ENCODE data around the gene SEMA4B.

Gene SEMA4B

GRCh38 chr15:90203922-90204321, 2.8 kb downstream of the SEMA4B start:
- no peak for DNase-seq (ENCODE audit: extremely low spot score)
- TF ChIP-seq, protein P1, sequence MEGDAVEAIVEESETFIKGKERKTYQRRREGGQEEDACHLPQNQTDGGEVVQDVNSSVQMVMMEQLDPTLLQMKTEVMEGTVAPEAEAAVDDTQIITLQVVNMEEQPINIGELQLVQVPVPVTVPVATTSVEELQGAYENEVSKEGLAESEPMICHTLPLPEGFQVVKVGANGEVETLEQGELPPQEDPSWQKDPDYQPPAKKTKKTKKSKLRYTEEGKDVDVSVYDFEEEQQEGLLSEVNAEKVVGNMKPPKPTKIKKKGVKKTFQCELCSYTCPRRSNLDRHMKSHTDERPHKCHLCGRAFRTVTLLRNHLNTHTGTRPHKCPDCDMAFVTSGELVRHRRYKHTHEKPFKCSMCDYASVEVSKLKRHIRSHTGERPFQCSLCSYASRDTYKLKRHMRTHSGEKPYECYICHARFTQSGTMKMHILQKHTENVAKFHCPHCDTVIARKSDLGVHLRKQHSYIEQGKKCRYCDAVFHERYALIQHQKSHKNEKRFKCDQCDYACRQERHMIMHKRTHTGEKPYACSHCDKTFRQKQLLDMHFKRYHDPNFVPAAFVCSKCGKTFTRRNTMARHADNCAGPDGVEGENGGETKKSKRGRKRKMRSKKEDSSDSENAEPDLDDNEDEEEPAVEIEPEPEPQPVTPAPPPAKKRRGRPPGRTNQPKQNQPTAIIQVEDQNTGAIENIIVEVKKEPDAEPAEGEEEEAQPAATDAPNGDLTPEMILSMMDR (IDR thresholded peaks at IDR 0.05; ENCODE audit: control extremely low read depth, extremely low read depth, low read depth, missing control alignments): no peak
- CTCF ChIA-PET: interaction anchor here (1.3 to 4.4 kb wide), 6 partner anchors 12 to 17 kb away, joined by 3 to 25 read pairs (median 4); no protein-coding TSS in a partner anchor
- POLR2A ChIA-PET: no interaction called here

GRCh38 chr15:90205050-90205848, 4.1 kb downstream of the SEMA4B start:
- POLR2A ChIA-PET: interaction anchor here (0.5 kb wide), 1 partner anchor 28 kb away, joined by 3 read pairs; the partner anchor contains the start of gene CIB1
- CTCF ChIA-PET: interaction anchor here (0.9 to 2.4 kb wide), 7 partner anchors 9 to 39 kb away, joined by 3 to 12 read pairs (median 6); no protein-coding TSS in a partner anchor
- TF ChIP-seq, protein P1 (IDR thresholded peaks at IDR 0.05; ENCODE audit: control extremely low read depth, extremely low read depth, low read depth, missing control alignments): no peak
- no peak for DNase-seq (ENCODE audit: extremely low spot score)

DNA sequence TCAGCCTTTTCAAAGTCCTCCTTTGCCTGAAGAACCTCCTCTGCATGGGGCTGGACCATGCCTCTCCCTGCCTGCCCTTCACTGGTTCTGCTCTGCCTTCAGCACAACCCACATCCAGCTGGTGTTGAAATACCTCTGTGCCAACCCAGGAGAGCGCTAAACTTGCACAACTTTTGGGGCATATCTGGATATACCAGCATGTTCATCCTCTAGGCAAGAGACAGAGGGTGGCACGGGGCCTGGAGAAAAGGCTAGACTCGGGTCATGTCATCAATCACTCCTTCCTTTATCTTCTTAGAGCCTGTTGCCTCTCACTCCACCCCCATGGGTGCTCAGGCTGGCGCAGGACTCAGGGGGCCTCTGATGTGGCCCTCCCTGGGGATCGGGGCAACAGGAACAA, 4.8 kb downstream of the SEMA4B start:
- TF ChIP-seq, protein P1 (IDR thresholded peaks at IDR 0.05; ENCODE audit: control extremely low read depth, extremely low read depth, low read depth, missing control alignments): no peak
- CTCF ChIA-PET: interaction anchor here (0.9 to 2.4 kb wide), 5 partner anchors 9 to 32 kb away, joined by 4 to 12 read pairs (median 6); no protein-coding TSS in a partner anchor
- POLR2A ChIA-PET: no interaction called here
- DNase-seq (ENCODE audit: extremely low spot score): no peak

- ChIA-PET POLR2A (no interaction called here), CTCF (interaction anchor here (1.1 to 1.8 kb wide), 4 partner anchors 10 to 27 kb away, joined by 3 to 4 read pairs (median 4); partner anchors contain the start of genes CIB1 and GDPGP1)
- DNase-seq (ENCODE audit: extremely low spot score): no peak
- TF ChIP-seq, protein P1 (IDR thresholded peaks at IDR 0.05; ENCODE audit: control extremely low read depth, extremely low read depth, low read depth, missing control alignments): no peak
Observed at GRCh38 chr15:90207252-90207651, 6.1 kb downstream of the SEMA4B start.

- TF ChIP-seq, protein P1 (IDR thresholded peaks at IDR 0.05; ENCODE audit: control extremely low read depth, extremely low read depth, low read depth, missing control alignments): no peak
- ChIA-PET CTCF (interaction anchor here (1.2 to 1.8 kb wide), 2 partner anchors 11 to 13 kb away, joined by 4 to 5 read pairs; no protein-coding TSS in a partner anchor), POLR2A (no interaction called here)
- no peak for DNase-seq (ENCODE audit: extremely low spot score)
Observed at GRCh38 chr15:90208356-90208755, 7.2 kb downstream of the SEMA4B start.

DNA sequence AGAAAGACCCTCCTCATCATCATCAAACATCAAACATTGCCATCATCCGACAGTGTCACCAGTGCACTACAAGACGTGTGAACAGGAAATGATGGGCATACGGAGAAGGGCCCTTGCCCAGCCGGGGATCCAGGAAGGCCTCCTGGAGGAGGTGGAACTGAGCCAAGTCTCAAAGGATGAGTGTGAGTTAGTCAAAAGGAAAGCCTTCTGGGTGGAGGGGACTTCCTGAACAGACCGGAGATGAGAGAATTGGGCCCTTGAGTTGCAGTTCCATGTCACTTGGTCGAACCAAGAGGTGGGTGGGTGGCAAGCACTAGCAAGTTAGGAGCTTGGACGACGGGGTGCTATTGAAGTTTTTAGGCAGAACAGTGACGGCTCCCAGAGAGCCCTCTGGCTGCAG, 8.5 kb downstream of the SEMA4B start:
- peak; percentile 78 for DNase-seq (ENCODE audit: extremely low spot score)
- CTCF ChIA-PET: interaction anchor here (1.0 kb wide), 1 partner anchor 12 kb away, joined by 3 read pairs; no protein-coding TSS in a partner anchor
- POLR2A ChIA-PET: no interaction called here
- TF ChIP-seq, protein P1 (IDR thresholded peaks at IDR 0.05; ENCODE audit: control extremely low read depth, extremely low read depth, low read depth, missing control alignments): no peak
